Activated T-cell treated with anti-CD3 and anti-CD28 coated beads for 24 hours (primary cell): ENCODE results near the gene PKP1.

Experiments used
- DNase-seq: peaks from one replicate; pipeline ENCODE4 v3.0.0-alpha.2; 2020; ENCODE audit warnings: low read depth

The PKP1 gene

DNA sequence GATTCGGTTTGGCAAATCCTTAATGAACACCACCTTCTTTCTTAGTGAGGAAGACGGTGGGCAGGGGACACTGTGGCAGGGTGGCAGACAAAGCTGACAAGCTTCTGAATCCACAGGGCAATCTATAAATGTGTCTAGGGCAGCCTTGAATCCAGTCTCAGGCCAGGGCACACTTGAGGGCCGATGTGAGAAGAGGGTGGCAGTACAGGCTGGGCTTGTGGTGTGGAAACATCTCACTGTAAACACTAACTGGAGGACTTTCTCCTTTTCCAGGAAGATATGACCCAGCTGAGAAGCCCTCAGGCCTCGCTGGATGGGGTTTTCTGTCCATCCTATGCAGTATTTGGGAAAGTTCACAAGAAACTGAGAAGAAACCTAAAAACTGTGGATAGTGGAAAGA lies 46.5 kb downstream of the PKP1 start:
- DNase-seq: no peak

DNA sequence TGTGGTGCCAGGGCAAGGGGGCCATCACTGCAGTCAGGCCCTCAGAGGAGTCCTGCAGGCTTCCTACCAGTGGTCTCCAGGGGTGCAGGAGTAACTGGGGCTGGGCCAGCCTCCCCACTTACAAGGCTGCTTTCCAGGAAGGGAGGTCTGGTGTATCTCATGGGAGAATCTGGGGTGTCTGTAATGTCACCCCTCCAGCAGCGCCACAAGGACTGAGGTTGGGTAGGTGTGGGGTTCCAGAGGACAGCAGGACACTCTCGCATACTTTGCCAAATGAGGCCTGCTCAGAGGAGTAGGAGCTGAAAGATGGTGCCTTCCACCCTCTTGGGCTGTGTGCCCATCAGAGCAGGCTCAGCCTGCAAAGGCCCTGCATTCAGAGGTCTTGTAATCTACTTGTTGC lies 47.2 kb downstream of the PKP1 start:
- DNase-seq: no peak

DNA sequence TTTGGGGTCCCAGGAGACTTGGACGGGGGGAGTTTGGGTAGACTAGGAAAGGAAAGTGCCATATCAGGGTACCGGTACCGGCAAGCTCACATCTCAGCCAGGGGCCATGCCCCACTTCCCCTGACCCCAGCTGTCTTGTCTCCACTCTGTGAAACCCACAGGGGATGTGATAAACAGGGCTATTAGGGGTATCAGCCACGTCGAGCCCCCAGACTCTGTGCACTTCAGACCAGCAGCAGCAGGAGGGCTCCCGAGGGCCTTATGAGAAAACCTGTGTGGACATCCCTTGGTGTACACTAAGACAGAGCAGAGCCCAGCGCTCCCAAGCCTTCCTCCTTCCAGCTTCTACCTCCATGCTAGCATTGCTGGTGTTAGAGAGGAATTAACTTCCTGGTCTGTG lies 47.9 kb downstream of the PKP1 start:
- no peak for DNase-seq

DNA sequence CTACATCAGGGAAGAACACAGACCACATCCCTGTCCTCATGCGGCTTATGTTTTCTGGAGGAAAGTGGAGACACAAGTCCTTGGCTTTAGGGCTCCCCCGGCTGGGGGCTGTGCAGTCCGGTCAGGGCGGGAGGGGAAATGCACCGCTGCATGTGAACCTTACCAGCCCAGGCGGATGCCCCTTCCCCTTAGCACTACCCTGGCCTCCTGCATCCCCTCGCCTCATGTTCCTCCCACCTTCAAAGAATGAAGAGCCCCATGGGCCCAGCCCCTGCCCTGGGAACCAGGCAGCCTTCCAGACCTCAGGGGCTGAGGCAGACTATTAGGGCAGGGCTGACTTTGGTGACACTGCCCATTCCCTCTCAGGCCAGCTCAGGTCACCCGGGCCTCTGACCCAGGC lies 48.7 kb downstream of the PKP1 start:
- no peak for DNase-seq

DNA sequence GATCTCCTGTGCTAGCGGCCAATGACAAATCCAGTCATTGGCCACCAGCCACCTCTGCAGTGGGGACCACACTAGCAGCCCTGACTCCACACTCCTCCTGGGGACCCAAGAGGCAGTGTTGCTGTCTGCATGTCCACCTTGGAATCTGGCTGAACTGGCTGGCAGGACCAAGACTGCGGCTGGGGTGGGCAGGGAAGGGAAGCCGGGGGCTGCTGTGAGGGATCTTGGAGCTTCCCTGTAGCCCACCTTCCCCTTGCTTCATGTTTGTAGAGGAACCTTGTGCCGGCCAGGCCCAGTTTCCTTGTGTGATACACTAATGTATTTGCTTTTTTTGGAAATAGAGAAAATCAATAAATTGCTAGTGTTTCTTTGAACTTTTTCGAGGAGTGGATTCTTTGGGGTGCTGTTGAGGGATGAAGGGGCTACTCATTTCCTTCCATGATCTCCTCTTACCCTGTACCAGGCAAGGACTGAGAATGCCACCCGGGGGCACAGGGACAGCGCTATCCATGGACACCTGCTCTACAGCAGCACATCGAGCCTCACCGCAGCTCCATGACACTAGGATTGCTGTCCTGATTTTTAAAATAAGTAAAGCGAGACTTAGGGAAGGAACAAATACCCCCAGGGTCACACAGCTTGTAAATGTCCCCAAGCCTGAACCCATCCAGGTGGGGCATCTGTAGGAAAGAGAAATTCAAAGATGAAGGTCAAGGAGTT lies 49.5 kb downstream of the PKP1 start:
- DNase-seq: no peak

DNA sequence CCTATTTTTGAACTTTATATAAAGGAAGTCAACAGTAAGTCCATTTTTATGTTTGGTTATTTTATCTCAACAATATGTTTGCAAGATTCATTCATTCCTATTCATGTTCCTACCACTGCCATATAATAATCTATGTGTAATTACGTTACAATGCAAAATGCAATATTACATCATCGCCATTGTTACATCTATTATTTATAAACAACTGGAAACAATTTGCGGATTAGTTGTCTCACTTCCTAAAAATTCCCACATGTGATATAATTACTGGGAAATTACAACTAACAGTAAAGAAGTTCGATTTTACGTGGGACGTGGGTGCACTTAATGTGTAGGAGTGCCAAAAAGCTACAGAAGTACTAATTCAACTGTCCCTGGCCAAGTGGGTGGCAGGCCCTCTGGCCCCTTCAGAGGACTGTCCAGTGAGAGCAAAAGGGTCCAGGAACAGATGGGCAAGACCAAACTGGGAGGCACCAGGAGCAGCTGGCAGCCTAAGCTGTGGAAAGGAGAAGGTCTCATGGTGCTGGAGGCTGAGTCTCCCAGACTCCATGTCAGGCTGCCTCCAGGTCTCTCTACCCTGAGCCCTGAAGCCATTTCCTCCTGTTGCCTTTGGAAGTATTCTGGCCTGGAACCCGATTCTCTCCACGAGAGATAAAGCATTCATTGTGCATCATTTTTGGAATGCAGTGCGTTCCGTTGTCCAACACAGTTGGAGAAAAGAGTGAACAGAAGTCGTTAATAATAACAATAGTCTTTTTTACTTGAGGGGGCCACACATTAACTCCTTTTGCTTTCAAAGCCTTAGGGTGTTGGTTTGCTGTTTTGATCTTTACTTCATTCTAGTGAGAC lies 51.2 kb downstream of the PKP1 start:
- no peak for DNase-seq

DNA sequence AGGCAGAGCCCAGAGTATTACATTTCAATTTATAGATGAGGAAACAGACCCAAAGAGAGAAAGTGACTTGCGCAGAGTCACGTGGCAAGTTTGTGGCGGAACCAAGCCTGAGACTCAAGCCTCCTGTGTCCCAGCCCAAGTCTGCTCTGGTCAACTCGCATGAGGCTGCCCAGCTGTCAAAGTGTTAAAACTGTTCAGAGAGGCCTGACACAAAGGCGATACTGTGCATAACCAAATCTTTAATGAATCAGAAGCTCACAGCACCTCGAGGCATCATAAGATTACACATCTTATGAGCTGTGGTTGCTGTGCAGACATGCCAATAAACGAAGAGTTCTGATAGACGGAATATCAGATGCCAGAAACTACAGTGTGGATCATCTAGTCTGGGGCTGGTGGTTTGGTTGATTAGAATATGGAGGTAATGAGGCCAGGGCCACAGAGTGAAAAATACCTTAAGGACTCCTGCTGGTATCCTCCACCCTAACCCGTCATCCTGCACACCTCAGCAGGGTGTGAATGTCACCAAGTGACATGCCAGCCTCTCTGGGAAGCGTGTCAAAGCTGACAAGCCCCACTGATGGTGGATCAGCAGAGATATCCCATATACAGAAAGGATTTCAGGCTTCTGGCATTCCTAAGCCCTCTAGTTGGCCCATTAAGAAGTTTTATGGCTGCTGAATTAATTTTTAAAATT lies 52.0 kb downstream of the PKP1 start:
- DNase-seq: no peak

DNA sequence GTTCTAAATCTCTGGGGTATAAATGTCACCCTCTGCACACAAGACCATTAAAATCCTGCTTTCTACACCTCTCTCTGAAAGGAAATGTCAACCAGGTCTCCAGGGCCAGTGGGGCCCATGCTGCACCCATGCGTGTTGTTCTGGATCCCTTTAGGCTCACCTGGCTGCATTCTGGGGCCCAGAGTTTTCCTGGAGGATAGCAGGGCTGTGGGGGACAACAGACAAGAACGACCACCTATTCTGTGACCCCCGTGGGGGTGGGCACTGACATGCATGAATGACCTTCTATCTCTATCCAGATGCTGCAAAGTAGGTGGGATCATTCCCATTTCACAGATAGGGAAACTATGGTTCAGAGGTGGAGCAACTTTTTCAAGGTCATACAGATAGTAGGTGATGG lies 52.6 kb downstream of the PKP1 start:
- no peak for DNase-seq

DNA sequence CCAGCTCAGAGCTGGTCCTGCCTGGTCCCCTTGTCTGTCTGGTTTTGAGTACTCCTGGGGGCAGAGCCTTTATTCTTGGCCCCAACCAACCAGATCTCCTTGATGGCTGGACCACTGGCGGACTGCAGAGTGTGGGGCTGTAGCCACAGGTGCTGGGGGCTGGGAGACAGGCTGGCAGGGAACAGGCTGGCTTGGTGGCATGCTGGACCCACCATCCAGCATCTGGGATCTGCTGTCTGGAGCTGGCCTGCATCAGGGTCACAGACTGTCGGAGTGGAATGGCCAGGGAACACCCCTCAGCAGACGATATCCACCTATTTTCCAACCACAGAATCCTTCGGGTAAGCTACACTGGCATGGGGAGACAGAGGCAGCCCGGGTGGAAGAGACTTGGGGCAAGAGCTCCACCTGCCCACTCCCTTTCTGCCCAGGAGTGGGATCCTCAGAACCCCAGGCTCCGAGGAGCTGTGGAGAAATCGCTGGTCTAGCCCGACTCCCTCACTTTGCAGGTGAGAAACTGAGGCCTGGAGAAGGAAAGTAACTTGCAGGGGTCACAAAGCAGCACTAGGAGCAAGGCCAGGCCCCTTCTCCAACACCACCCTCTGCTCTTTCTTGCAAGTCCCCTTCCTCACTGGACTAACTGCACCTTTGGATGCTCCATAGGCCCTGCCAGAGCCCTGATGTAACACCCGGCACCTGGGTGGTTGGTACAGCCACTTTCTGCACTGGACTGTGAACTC lies 53.6 kb downstream of the PKP1 start:
- DNase-seq: no peak

DNA sequence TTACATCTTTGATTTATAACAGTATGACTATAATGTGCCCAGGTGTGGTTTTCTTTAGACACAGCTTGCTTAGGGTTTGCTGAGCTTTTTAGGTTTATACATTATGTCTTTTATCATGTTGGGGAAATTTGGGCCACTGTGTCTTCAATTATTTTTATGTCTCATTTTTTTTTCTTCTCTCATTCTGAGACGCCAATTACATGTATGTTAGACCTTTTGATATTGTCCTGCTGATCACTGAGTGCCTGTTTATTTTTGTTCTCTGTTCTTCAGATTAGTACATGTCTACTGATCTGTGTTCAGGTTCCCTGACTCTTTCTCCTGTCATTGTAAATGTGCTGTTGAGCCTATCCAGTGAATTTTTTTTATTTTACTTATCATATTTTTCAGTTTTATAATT lies 58.1 kb downstream of the PKP1 start:
- no peak for DNase-seq

DNA sequence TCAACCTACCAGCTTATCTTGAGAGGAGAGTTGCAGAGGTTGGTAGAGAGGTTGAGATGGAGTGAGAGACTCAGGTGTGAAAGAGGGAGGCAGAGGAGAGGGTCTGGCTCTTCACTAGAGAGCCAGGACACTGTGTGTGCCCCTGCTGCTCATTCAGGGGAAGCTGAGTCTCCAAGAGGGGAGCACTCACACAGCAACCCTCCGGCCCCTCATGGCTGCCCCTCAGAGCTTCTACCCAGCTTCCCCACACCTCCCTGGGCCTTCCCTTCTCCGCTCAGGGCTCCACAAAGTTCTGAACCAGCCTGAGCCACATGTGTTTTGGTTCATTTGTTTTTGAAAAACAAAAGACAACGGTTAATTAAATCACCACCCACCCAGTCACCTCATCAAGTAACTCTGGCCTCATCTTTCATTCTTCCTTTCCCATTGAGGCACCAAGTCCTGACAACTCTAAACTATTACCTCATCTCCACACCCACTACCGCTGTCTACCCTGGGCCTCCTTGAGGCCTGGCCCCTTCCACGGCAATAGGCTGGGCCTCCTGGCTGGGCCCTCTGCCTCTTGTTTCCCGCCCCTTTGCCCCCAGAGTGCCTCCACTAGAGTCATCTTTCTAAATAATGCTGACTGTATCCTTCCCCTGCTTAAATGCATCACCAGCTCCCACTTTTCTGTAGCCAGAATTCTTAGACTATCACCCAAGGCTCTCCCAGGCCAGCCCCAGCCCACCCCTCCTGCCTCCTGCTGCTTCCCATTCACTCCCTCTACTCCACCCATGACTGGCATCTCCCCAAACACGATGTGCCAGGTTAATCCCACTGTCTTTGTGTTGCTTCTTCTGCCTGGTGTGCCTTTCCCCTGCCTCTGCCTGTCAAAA lies 61.1 kb downstream of the PKP1 start:
- DNase-seq: no peak

DNA sequence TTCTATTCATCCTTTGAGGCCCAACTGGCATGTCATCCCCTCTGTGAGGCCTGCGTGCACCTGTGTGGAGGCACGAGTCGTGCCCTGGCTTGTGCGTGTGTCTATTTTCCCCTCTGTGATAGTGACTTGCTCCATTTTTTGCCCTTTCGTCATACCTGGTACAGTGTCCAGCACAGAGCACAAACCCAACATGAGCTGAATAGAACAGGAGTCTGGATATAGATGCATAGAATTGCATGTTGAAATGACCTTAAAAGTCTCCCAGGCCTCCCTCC lies 61.7 kb downstream of the PKP1 start:
- no peak for DNase-seq

DNA sequence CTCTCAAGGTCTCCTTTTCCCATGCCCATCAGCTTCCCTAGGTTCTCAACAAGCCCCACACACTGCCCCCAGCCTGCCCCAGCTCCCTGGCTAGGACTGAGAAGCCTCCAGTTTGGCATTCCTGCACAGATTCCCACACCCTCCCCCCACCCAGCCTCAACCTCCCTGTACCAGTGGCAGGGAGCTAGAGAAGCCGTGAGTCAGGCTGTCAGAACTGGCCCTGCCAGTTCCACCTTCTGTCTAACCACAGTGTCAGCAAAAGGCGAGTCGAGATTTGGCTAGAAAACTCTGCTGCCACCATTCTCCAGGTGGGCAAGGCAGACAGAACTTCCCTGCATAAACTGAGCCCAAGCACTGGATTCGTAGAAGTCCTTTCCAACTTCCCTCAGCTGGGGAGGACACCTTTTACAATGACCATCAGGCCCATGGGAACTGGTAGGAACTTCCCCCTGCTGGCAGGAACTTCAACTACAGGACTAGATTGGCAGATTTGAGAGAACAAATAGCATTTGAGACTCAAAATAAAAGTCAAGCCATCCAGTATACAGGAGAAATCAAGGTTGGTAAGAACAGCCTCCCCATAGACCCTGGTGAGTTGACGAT lies 63.1 kb downstream of the PKP1 start:
- no peak for DNase-seq

DNA sequence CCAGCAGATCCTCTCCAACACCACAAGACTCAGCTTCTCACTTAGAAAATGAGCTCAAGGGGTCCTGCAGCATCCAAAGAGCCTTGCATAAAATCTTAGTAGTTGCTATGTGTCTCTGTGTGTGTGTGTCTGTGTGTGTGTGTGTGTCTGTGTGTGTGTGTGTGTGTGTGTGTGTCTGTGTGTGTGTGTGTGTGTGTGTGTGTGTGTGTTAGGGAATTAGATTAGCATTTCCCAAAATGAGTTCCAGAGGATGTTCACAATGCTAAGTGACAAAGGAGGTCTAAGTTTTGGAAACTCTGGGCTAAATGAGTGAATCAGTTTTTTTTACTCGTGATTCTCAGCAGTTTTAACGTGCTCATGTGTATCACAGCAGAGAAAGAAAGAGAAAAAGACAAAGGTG lies 63.7 kb downstream of the PKP1 start:
- no peak for DNase-seq

DNA sequence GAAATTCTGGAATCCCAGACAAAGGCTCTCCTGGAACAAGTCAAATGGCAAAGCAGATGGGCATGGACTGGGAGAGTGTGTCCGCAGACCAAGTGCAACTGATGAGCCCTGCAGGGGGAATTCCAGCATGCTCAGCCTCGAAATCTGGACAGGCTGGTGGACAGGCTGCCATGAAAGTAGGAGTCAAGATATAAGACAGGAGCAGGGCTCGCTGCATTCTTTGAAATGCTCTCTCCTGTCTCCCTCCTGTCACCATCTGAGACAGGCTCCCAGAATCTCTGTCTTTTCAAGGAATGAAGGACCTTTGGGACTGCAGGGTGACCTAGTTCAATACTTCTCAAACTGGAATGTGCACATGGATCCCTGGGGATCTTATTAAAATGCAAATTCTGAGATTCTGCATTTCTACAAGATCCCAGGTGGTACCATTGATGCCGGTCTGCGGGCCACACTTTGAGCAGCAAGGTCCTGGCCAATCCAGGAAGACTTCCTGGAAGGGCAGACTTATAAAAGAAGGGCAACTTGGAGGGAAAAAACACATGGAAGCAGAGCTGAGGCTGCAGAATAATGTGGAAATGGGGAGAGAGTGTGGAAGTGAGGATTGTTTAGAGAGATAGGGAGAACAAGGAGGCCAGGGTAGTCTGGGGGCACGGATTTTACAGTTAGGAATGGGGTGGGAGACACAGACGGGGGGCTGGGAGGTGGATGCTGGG lies 64.3 kb downstream of the PKP1 start:
- DNase-seq: no peak

DNA sequence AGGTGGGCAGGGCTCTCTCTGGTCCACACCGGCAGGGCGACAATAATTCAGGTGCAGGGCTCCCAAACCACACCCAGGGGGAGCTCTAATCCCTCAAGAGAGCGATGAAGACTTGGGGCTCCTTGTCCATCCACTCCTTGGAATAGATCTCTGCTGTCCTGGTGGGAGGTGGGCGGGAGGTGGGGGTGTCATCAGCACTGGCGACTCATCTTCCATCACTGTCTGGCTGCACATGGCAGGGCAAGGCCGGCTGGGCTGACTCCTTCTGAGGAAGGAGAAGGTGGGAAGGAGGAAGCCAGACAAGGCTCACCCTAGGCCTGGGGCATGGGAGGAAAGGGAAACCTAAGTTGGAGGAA lies 64.9 kb downstream of the PKP1 start:
- DNase-seq: no peak

DNA sequence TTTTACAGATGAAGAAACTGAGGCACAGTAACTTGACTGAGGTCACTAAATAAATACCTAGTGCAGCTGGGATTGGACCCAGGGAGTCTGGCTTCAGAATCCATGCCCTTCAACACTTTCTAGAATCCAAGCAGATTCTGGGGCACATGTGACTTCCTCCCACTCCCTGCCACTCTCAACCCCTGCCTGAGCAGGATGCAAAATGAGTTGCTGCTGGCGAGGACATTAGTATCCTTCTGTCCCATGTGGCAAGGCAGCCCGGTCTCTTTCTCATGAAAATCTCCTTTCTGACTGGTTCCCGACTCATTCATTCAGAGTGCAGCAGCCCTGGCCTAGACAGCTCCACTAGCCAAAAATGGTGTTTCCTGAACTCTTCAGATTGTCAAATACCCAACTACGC lies 65.8 kb downstream of the PKP1 start:
- no peak for DNase-seq

DNA sequence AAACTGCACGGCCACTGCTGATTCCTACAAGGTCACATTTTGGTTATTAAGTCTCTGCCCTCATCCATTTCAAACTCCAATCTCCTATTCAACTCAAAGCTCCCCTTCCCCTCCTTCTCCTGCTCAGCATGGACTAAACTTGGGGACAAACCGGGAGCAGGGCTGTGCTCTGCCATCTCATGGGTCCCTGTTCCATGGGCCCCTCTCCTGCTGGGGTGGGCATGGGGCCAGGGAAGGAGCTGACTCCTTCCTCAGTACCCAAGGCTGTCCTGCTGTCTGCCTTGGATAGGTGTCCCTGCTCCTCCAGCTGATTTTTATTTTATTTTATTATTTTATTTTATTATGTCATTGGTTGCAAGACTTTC lies 67.0 kb downstream of the PKP1 start:
- DNase-seq: no peak

DNA sequence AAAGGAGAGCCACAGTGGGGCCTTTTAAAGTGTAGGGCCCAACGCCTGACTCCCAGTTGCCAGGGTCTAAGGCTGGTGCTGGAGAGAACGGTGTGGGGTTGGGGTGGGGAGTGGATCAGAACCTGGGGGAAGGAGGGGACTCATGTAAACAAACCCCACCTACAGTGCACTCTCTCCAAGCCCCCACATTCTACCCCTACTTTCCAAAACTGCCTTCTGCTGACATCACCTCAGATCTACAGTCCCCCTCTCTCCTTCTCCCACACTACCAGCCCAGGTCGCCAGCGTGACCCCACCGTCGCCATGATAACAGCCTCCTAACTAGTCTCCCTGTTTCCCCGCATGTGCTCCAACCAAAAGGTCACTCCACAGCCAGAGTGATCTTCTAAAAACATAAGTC lies 67.6 kb downstream of the PKP1 start:
- DNase-seq: no peak

DNA sequence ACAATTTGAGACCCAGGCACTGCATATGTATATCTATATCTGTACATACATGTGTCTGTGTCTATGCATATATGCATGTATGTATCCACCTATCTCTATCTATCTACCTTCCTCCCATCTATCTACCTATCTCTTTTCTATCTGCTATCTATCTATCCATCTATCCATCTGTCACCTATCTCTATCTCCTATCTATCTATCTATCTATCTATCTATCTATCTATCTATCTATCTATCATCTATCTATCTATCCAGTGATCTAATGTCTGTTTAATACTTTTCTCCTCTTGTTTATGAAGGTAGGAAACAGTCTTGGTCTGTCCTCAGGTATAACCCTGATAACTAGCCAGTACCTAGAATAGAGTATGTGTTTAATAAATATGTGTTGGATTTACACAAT lies 68.3 kb downstream of the PKP1 start:
- no peak for DNase-seq
